Umbilical cord (tissue), 2 donors: Measurements from ENCODE around the gene ACTL6B. TPM values are rescaled to one million over a fixed set of nuclear protein-coding genes. Genes with fewer than 3 reads are reported as not detected.

Experiments used
- DNase-seq: peaks from one replicate; pipeline ENCODE4 v3.0.0-alpha.2; 2015; ENCODE audit warnings: low spot score
- total RNA-seq: library from RNA; depleted of rRNA; stranded (reverse); fragments of >200 nt; gene quantifications from one replicate; pipeline ENCODE4 v1.2.3, GENCODE V29; 2014; ENCODE audit warnings: low replicate concordance; ENCODE audit not compliant: insufficient read depth

The ACTL6B gene
- total RNA-seq, 1 donor from 2014 or later = not detected

GRCh38 chr7:100600730-100601038 is 55.6 kb downstream of the ACTL6B start:
- DNase-seq = no peak

- no peak for DNase-seq
These were observed 56.1 kb downstream of the ACTL6B start for GRCh38 chr7:100599911-100600729.

- DNase-seq = no peak
These were observed 57.8 kb downstream of the ACTL6B start for GRCh38 chr7:100598425-100598824.

GRCh38 chr7:100595188-100595587 is 61.1 kb downstream of the ACTL6B start:
- no peak for DNase-seq

Other genes with a start within 250 kb of the ACTL6B start
- gene ZCWPW1, start 227.7 kb downstream of the ACTL6B start, total RNA-seq = 11.8 TPM
- 20.9 TPM for gene MEPCE, start 226.6 kb downstream of the ACTL6B start, total RNA-seq
- 0.96 TPM for gene PPP1R35, start 220.0 kb downstream of the ACTL6B start, total RNA-seq
- gene SPACDR, start 192.2 kb downstream of the ACTL6B start, total RNA-seq = not detected
- gene TSC22D4, start 177.2 kb downstream of the ACTL6B start, total RNA-seq = 18.1 TPM
- gene NYAP1, start 172.5 kb downstream of the ACTL6B start, total RNA-seq = 3.6 TPM
- gene AGFG2, start 117.2 kb downstream of the ACTL6B start, total RNA-seq = 6.3 TPM
- not detected for gene SAP25, start 82.5 kb downstream of the ACTL6B start, total RNA-seq
- gene LRCH4, start 70.3 kb downstream of the ACTL6B start, total RNA-seq = 30.6 TPM
- gene FBXO24, start 70.1 kb downstream of the ACTL6B start, total RNA-seq = not detected
- gene PCOLCE, start 54.1 kb downstream of the ACTL6B start, total RNA-seq = 101 TPM
- gene MOSPD3, start 43.9 kb downstream of the ACTL6B start, total RNA-seq = 7.2 TPM
- 2.4 TPM for gene TFR2, start 14.9 kb downstream of the ACTL6B start, total RNA-seq
- gene GNB2, start 17.3 kb upstream of the ACTL6B start, total RNA-seq = 60.9 TPM
- 14.9 TPM for gene GIGYF1, start 37.8 kb upstream of the ACTL6B start, total RNA-seq
- gene POP7, start 49.7 kb upstream of the ACTL6B start, total RNA-seq = 20.7 TPM
- not detected for gene EPO, start 64.0 kb upstream of the ACTL6B start, total RNA-seq
- gene ZAN, start 77.1 kb upstream of the ACTL6B start, total RNA-seq = not detected
- gene EPHB4, start 171.1 kb upstream of the ACTL6B start, total RNA-seq = 97.3 TPM
- 20.7 TPM for gene SLC12A9, start 196.3 kb upstream of the ACTL6B start, total RNA-seq
- gene TRIP6, start 210.9 kb upstream of the ACTL6B start, total RNA-seq = 45.5 TPM
- gene SRRT, start 218.7 kb upstream of the ACTL6B start, total RNA-seq = 15.6 TPM
- gene UFSP1, start 233.3 kb upstream of the ACTL6B start, total RNA-seq = 3.1 TPM
- gene ACHE, start 239.4 kb upstream of the ACTL6B start, total RNA-seq = not detected